Esophagus muscularis mucosa (tissue), 3 donors: ENCODE results near the gene FAM227A.

ENCODE experiments used
- CTCF ChIP-seq, 3 experiments: fragments of 200-600 bp in 2 of 3; fragments of 450-650 bp in 1 of 3; sonication (generic) in 2 of 3; IDR thresholded peaks; one replicate each; pipeline ENCODE4 v1.5.1; 2017 to 2019; ENCODE audit warnings: antibody characterized with exemption in 3 of 3, mild to moderate bottlenecking in 2 of 3, moderate library complexity in 1 of 3
- POLR2A ChIP-seq: fragments of 450-650 bp; IDR thresholded peaks from one replicate; pipeline ENCODE4 v1.6.1; 2017; ENCODE audit warnings: antibody characterized with exemption, moderate library complexity, mild to moderate bottlenecking, low read depth
- POLR2AphosphoS5 ChIP-seq, 2 donors: sonication (generic); formaldehyde crosslinking; IDR thresholded peaks; one replicate each; pipeline ENCODE4 v1.6.1; 2017; ENCODE audit warnings: antibody characterized with exemption in 2 of 2

GRCh38 chr22:38652859-38653258, 3.3 kb downstream of the FAM227A start:
- no peak for TF ChIP-seq CTCF (IDR thresholded peaks at IDR 0.05)
- no peak for TF ChIP-seq POLR2A
- no peak for TF ChIP-seq POLR2AphosphoS5 (IDR thresholded peaks at IDR 0.05)
